SIG-M5 treated with dmso at 0.1 percent for 504 hours (cell line): ENCODE data around the gene DPP6.

ENCODE experiments used
- DNase-seq: peaks from one replicate; lab custom pipeline; 2025; ENCODE audit not compliant: unreplicated experiment; lab: John Stamatoyannopoulos, UW

Gene DPP6

DNA sequence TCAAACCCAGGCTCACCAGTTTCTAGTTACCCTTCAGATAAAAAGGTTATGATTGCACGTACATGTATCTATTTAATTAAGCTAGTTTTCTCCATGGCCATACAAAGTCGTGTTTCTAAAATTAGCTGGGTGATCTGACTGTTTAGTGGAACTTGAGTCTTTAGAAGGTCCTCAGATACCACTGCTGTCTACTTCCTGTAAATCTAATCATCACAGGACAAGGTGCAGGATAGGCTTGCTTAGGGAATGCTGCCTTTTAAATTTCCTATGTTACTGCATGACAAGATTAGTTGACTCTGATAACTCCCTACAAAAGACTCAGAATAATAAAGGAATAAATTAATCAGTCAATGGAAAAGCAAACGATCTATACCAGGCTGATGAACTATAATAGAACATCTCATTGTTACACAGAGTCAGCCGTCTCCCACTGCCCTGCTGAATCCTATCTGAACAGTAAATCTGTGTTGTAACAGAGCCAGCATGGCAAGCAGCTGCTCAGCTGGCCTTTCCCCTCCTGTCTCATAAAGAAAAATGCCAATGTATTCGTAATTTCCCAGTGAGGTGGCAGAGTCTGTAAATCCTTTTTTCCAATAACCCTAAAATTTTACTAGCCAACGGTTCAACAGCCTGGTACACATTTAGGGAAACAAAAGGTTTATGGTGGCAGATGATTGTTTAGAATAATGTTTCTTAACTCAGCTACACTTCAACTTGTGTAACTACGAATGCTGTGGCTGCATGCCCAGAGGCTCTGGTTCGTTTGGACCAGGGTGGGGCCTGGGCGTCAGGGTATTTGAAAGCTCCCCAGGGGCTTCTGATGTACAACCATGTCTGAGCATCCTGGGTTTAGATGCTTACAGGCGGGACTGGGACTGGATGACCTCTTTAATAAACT is 632.7 kb downstream of the DPP6 start:
- DNase-seq, result no peak

GRCh38 chr7:154685564-154685901 is 633.3 kb downstream of the DPP6 start:
- no peak for DNase-seq

DNA sequence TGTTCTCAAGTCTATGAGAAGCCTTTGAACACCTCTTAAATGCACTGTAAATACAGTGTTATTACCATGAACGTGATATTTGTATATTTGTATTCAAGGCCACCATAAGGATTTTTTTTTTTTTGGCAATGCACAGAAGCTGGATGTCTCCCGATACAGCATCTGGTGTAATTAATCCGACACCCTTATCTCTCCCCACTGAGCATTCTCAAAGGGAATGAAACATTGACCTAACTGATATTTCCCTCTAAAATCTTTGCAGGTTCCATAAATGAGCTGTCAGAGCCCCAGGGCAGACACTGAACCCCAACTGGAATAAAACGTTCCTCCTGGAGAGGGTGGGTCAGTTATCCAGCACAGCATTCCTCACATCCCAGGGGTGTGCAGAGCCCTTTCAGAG is 634.1 kb downstream of the DPP6 start:
- DNase-seq, result no peak

DNA sequence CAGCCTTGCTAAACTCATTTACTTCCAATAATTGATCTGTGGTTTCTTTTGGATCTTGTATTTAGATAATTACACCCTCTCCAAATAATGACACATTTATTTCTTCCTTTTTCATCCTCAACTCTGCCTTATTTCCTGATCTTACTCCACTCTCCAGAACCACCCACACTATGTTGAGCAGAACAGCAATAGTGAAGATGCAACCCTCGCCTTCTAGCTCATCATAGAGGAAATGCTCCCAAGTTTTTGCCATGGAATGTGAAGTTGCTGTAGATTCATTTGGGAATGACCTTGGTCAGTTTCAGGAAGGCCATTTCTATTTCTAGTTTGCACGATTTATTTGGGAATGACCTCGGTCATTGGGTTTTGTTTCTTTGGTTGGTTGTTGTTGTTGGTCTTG is 636.8 kb downstream of the DPP6 start:
- no peak for DNase-seq

DNA sequence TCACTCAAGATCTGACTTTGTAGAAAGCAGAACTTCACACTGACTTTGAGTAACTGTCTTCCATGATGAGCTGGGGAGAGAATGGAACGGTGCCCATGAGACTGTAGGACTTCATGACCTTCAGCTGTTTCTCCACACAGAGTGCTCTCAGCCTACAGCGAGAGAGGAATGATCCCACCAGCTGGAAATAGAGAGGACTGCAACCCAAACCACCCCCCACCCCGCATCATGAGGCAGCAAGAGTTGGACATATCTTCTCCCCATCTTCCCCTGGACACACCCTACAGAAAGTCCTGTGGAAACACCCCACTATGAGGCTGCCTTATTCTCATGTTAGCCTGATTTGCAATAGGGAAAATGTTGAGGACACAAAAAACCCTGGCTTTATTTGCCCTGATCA is 638.2 kb downstream of the DPP6 start:
- DNase-seq, result no peak

- no peak for DNase-seq
Measured at GRCh38 chr7:154693661-154694060, 641.5 kb downstream of the DPP6 start.

DNA sequence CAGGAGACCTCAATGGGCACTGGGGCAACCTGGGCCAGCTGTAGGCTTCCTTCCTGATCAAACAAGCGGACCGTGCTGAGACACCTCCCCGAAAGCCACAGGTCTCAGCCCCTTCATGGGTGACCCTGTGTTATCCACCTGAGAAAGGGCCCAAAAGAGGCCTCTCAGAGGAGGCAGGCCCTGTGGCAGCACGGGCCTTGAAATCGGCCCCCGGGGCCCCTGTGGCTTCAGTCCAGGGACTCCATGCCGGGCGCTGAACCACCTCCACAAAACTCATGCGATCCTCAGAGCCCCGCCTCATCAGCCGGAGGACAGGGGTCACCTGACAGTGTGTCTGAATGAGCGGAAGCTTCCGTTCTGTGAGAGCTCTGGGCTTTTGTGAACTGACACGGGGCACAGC is 643.6 kb downstream of the DPP6 start:
- DNase-seq, result no peak

- DNase-seq, result no peak
Measured at GRCh38 chr7:154696556-154696955, 644.4 kb downstream of the DPP6 start.

GRCh38 chr7:154698726-154699291 is 646.6 kb downstream of the DPP6 start:
- DNase-seq, result no peak

DNA sequence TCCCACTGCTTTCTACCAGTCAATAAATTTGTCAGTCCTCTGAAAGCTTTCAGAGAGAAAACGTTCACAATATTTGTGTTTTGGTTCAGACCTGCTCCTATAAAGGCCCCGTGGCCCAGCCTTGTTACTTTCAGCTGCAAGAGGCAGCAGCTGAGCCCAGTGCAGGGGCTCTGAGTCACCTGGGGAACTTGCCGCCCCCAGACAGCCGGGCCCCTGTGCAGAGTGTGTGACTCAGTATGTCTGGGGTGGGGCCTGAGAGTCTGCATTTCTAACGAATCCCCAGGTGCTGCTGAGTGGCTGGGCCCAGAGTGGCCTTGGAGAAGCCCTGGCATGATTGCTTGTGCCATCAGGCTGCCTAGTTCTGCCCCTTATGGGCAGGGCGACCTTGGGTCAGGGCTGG is 647.2 kb downstream of the DPP6 start:
- no peak for DNase-seq

GRCh38 chr7:154709840-154710520 is 657.8 kb downstream of the DPP6 start:
- no peak for DNase-seq

DNA sequence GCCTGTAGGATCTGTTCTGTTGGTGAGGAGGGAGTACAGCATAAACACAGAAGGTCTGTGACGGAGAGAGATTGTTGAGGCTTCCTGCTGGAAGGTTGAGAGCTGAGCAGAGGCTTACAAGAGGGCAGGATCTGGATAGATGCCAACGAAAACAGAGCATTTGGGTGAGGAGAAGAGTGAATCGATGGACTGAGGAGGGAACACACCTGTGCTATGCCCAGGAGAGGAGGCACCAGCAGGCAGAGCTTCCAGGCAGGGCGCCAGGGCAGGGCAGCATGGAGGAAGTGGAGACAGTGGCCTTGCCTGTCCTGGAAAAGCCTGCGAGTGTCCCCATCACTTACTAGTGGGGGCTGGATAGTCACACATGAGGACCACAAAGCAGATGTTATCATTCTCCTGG is 667.8 kb downstream of the DPP6 start:
- DNase-seq, result no peak

- DNase-seq, result no peak
Measured at GRCh38 chr7:154721086-154721485, 668.9 kb downstream of the DPP6 start.

- no peak for DNase-seq
Measured at GRCh38 chr7:154726368-154726767, 674.2 kb downstream of the DPP6 start.

DNA sequence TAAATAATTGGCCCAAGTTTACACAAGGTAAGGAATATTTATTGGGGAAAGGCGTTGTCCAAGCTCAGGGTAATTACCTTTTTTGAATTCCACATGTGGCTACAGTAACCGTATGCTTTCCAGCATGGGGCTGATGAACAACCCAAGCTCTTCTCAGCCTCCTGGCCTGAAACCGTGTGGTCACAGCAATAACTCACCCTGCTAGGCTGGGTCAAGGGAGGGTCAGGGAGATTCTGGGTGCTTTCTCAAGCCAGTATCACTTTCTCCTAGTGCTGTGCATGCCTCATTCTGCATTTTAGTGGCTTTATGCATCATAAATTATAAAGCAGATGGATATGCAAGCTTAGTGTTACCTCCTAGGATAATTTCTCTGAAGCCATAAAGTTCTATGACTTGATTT is 676.9 kb downstream of the DPP6 start:
- DNase-seq, result no peak

DNA sequence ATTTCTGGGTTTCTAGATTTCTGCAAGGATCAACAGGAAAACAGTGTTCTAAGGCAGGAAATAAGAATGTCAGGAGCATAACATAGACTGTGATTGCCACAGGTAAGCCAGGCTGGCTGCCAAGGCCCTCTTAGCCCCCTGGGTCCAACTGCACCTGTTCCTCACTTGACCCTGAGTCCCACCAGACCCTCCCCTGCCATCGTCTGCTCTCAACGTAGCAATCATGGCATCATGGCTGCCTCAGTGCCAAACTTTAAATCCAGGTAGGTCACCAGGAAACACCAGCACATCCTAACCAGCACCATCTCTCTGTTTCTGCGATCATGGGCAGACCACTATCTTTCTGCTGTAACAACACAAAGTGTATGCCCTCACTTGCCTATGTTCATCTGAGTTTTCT is 683.6 kb downstream of the DPP6 start:
- DNase-seq, result no peak

GRCh38 chr7:154736389-154736788 is 684.2 kb downstream of the DPP6 start:
- no peak for DNase-seq

DNA sequence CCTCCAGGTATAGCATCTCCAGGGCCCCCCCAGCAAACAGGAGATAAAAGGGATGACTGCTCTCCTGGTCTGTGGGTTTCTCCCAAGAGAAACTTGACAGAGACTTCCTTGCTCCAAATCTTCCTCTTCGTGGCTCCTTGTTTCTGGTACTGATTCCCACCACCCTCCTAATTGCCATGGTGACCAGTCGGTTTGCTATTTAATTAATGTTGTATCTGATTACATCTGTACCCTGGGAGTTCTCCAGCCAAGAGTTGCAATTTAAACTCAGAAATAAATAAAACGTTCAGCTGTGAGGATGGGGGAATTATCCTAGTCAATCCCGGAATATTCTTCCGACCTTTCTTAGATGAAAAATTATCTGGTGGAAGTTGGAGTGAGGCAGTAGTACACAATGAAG is 686.0 kb downstream of the DPP6 start:
- DNase-seq, result no peak

GRCh38 chr7:154741131-154741530 is 688.9 kb downstream of the DPP6 start:
- no peak for DNase-seq

DNA sequence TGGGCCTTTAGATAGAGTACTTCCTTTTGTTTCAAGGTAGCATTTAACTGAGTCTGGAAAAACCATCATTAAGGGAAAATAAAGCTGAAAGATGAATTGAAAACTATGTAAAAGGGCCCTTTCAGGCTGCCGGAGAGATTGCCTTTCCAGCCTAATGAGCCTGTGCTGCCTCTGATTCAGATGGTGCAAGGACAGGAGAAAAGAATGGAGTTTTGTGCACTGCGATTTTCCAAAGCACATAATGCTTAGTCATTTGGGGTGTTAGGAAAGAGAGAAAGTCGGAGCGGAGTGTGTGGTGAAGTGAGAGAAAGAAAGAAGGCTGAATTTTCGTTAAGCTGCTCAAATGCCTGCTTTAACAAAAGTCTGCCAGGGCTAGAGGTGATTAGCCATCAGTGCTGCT is 691.0 kb downstream of the DPP6 start:
- no peak for DNase-seq

DNA sequence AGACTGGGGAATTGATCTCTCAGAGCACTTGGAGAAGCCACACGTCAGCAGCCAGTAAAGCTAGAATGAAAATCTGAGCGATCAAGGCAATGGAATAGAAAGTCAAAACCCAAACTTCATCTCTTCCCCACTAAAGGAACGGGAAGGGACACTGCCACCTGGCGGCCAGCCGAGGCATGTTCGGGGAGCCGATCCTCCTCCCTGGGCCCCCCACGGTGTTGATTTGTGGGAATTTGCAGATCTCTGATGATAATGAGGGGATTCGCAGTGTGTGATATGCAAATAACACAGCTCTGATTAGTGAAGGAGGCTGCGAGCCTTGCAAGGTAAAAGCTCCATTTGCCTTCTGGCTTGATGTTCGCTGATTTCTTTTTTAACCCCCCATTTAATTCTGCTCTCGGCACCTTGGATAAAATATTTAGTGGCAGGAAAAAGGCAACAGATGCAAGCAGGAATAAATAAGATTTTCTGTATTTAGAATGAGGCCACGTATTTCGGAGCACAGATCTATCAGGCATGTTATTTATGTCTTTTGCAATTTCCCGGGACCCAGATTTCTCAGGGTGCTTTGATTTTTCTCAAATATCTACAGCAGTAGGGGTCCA is 692.2 kb downstream of the DPP6 start:
- DNase-seq, result peak; percentile 7

DNA sequence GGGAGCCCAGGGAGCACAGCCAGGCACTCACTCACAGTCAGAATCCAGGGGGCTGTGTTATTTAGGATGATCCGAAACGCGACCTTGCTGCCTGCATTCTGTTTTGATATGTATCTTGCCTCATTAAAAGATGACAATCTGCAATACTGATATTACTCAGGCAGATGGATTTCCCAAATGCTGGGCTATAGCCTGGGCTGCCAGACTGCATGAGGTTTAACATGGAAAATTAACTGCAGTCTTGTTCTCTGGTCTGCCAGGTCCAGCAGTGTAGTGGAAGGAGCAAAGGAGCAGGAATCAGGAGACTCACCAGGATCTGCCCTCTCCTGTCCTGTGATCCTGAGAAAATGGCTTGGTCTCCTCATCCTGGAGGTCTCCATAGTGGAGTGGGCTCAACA is 692.7 kb downstream of the DPP6 start:
- DNase-seq, result no peak
